Endothelial cell of umbilical vein (primary cell): ENCODE data around the gene CUTA. TPM values are rescaled to one million over a fixed set of nuclear protein-coding genes. Genes with fewer than 3 reads are reported as not detected.

Experiments
- BruUV-seq: library from RNA; stranded (reverse); fragments of 400-500 nt; replicated peaks from 2 replicates; lab custom pipeline; 2021; lab: Mats Ljungman, UMichigan
- CTCF ChIA-PET: fragments of 300-600, 350-600 bp; sonication (Branson Sonifier 250); formaldehyde crosslinking; loops from one replicate; lab custom pipeline; 2021; ENCODE audit warnings: antibody characterized with exemption, inconsistent platforms; lab: Charles Lee
- POLR2A ChIA-PET: fragments of 300-600, 350-600 bp; sonication (Branson Sonifier 250); formaldehyde crosslinking; loops from one replicate; lab custom pipeline; 2021; ENCODE audit warnings: antibody characterized with exemption, inconsistent platforms; lab: Charles Lee
- DNase-seq: peaks from one replicate; pipeline ENCODE4 v3.0.0-alpha.2; 2011; ENCODE audit warnings: low read depth, low spot score
- FAIRE-seq: peaks from 2 replicates; lab custom pipeline; 2011; peaks lifted over from hg19 to GRCh38; lab: Jason Lieb, UNC
- H2AFZ ChIP-seq: 2 replicates; pipeline ENCODE4 v1.6.0; 2012; ENCODE audit warnings: low read depth, low read length, control low read depth, inconsistent platforms
- H3K27ac ChIP-seq: 2 replicates; pipeline ENCODE4 v1.5.1; 2011; ENCODE audit warnings: low read depth, mild to moderate bottlenecking, control low read depth, low read length, moderate library complexity; ENCODE audit not compliant: insufficient read depth
- H3K27me3 ChIP-seq, 2 experiments: 2 replicates each; pipeline versions ENCODE4 v1.6.0 to v1.6.1; 2011; ENCODE audit warnings: low read length in 2 of 2, mixed read lengths in 1 of 2; ENCODE audit not compliant: control insufficient read depth in 2 of 2, insufficient read depth in 2 of 2
- H3K36me3 ChIP-seq, 2 experiments: 2 replicates in 1 of 2; 3 replicates in 1 of 2; pipeline ENCODE4 v1.5.1; 2011; ENCODE audit warnings: low read length in 2 of 2, mild to moderate bottlenecking in 1 of 2, moderate library complexity in 1 of 2; ENCODE audit not compliant: control insufficient read depth in 2 of 2, insufficient read depth in 2 of 2; ENCODE audit errors: extremely low read depth in 1 of 2
- H3K4me1 ChIP-seq: 3 replicates; pipeline ENCODE4 v1.5.1; 2011; ENCODE audit warnings: mild to moderate bottlenecking, low read length; ENCODE audit not compliant: control insufficient read depth, insufficient read depth; ENCODE audit errors: extremely low read depth
- H3K4me2 ChIP-seq: 2 replicates; pipeline ENCODE4 v1.6.1; 2011; ENCODE audit warnings: low read length, control low read depth, mixed read lengths; ENCODE audit not compliant: insufficient read depth
- H3K4me3 ChIP-seq, 3 experiments: fragments of 200-600 bp in 1 of 3; sonication (generic), shearing (Covaris generic) in 1 of 3; replicated peaks in 1 of 3; 2 replicates each; pipeline ENCODE4 v1.5.1; 2011 to 2016; ENCODE audit warnings: control low read depth in 3 of 3, low read length in 3 of 3, mild to moderate bottlenecking in 2 of 3, inconsistent platforms in 1 of 3, low read depth in 1 of 3, moderate library complexity in 1 of 3; ENCODE audit not compliant: insufficient read depth in 1 of 3
- H3K79me2 ChIP-seq: 2 replicates; pipeline ENCODE4 v1.6.0; 2012; ENCODE audit warnings: low read length, inconsistent platforms; ENCODE audit not compliant: control insufficient read depth, insufficient read depth
- H3K9ac ChIP-seq: replicated peaks from 2 replicates; pipeline ENCODE3; 2011; ENCODE audit warnings: low read length, control low read depth; ENCODE audit not compliant: insufficient read depth; ENCODE audit errors: extremely low read depth
- H3K9me1 ChIP-seq: replicated peaks from 3 replicates; pipeline ENCODE4 v1.6.0; 2011; ENCODE audit warnings: mild to moderate bottlenecking, low read length; ENCODE audit not compliant: control insufficient read depth, insufficient read depth; ENCODE audit errors: extremely low read depth
- H3K9me3 ChIP-seq: replicated peaks from 2 replicates; pipeline ENCODE4 v1.5.1; 2012; ENCODE audit warnings: low read length, inconsistent platforms; ENCODE audit not compliant: control insufficient read depth, insufficient read depth
- H4K20me1 ChIP-seq: replicated peaks from 2 replicates; pipeline ENCODE3; 2011; ENCODE audit warnings: mild to moderate bottlenecking, low read length; ENCODE audit not compliant: control insufficient read depth, insufficient read depth; ENCODE audit errors: extremely low read depth
- EZH2 ChIP-seq: IDR thresholded peaks from 2 replicates; pipeline ENCODE4 v1.6.1; 2012; ENCODE audit warnings: borderline replicate concordance, low read depth, mild to moderate bottlenecking, moderate library complexity, low read length, inconsistent platforms; ENCODE audit not compliant: severe bottlenecking
- FOS ChIP-seq: IDR thresholded peaks from 2 replicates; pipeline ENCODE4 v1.6.1; 2011; ENCODE audit warnings: mild to moderate bottlenecking, low read length, moderate library complexity, borderline replicate concordance; ENCODE audit not compliant: insufficient read depth
- GATA2 ChIP-seq: IDR thresholded peaks from 2 replicates; pipeline ENCODE4 v1.7.0; 2011; ENCODE audit warnings: low read depth, mild to moderate bottlenecking, moderate library complexity, mixed read lengths, low read length; ENCODE audit not compliant: insufficient read length, insufficient read depth
- JUN ChIP-seq: IDR thresholded peaks from 2 replicates; pipeline ENCODE4 v1.6.1; 2011; ENCODE audit warnings: borderline replicate concordance, low read depth; ENCODE audit not compliant: insufficient read length, insufficient read depth
- MYC ChIP-seq: IDR thresholded peaks from one replicate; pipeline ENCODE4 v1.6.1; 2011; ENCODE audit warnings: mild to moderate bottlenecking, low read depth, low read length
- POLR2A ChIP-seq: IDR thresholded peaks from 2 replicates; pipeline ENCODE4 v1.6.1; 2012; ENCODE audit warnings: low read depth, mild to moderate bottlenecking, control low read depth, low read length
- POLR2AphosphoS5 ChIP-seq: IDR thresholded peaks from 2 replicates; pipeline ENCODE4 v1.6.1; 2012; ENCODE audit warnings: low read depth, mild to moderate bottlenecking, control low read depth, low read length, moderate library complexity; ENCODE audit not compliant: insufficient read depth
- dilution Hi-C: fragments of 300-500 bp; cut with MboI; formaldehyde crosslinking; loops from one replicate; pipeline ENCODE4 v1.15.0; 2019; ENCODE audit warnings: low sequenced_read_pairs; ENCODE audit not compliant: extremely low pct_ligation_motif_present
- intact Hi-C: fragments of 100-400 bp; cut with micrococcal nuclease; formaldehyde crosslinking; loops from one replicate; pipeline ENCODE4 v1.10.0; 2022
- polyA plus RNA-seq, 4 experiments: library from polyadenylated mRNA; depleted of rRNA in 3 of 4; stranded (reverse) in 3 of 4; unstranded in 1 of 4; fragments of >200 nt; gene quantifications; 2 replicates each; pipeline versions ENCODE4 v1.2.1 to v1.2.3, GENCODE V29; 2011 to 2012; ENCODE audit warnings: missing spikeins in 1 of 4
- total RNA-seq: library from RNA; stranded (reverse); gene quantifications from 2 replicates; pipeline ENCODE4 v1.2.3, GENCODE V29; 2021
- TF ChIP-seq, protein P1 (sequence below): IDR thresholded peaks from 2 replicates; pipeline ENCODE4 v1.6.1; 2011; ENCODE audit not compliant: insufficient read depth, insufficient read length
- TF ChIP-seq, protein P2 (sequence below), 2 donors: IDR thresholded peaks; 1 replicate in 1 of 2; 2 replicates in 1 of 2; pipeline ENCODE4 v1.5.1; 2011; ENCODE audit warnings: low read length in 2 of 2, mild to moderate bottlenecking in 2 of 2, moderate library complexity in 2 of 2, control low read depth in 1 of 2, inconsistent platforms in 1 of 2, low read depth in 1 of 2; ENCODE audit not compliant: insufficient read depth in 1 of 2; ENCODE audit errors: extremely low read depth in 1 of 2

CUTA gene
- total and polyA plus RNA-seq, 2 donors (not counting 3 experiments of a cell fraction or from before 2014, with no cell fraction given), result 133 to 202 TPM

DNA sequence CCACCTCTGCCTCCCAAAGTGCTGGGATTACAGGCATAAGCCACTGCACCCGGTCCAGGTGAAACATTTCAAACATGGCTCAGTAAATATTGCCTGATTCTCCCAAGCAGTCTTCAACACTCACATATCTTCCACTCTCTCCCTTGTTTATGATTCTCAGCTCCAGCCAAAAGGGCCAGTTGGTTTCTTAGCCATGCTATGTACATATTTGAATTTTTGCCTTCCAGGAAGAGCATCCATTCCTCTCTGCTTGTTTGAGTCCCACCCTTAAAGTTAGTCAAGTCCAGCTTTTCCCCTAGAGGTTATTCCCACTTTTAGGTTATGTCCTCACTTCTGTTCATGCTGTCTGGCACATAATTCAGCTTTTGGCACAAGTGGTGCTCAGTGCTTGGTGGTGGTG lies 20.4 kb downstream of the CUTA start:
- intact Hi-C loops, result no loop called here

More for the DNA sequence above, 20.4 kb downstream of the CUTA start:
- H3K4me3 ChIP-seq, result no peak overlapping the region
- H3K27me3 ChIP-seq, result no peaks in the 10 kb centered on the region
- no peak overlapping the region for H3K27ac ChIP-seq
- ChIA-PET CTCF (interaction anchor here (0.7 kb wide), 1 partner anchor 13 kb away, joined by 4 read pairs; the partner anchor contains the start of gene PHF1), POLR2A (no interaction called here)
- dilution Hi-C loops, result no loop called here
- no peaks in the 10 kb centered on the region for H4K20me1 ChIP-seq
- no peak overlapping the region for H2AFZ ChIP-seq
- H3K36me3 ChIP-seq, result peaks cover 2 to 6% of the 10 kb centered on the region in 2 experiments
- BruUV-seq, result no TSS peak
- TF ChIP-seq POLR2A, result no peak
- no peak for TF ChIP-seq JUN
- TF ChIP-seq POLR2AphosphoS5, result no peak
- TF ChIP-seq EZH2, result no peak
- TF ChIP-seq, protein P1, sequence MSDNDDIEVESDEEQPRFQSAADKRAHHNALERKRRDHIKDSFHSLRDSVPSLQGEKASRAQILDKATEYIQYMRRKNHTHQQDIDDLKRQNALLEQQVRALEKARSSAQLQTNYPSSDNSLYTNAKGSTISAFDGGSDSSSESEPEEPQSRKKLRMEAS, result no peak
- no peak for TF ChIP-seq MYC
- TF ChIP-seq, protein P2, sequence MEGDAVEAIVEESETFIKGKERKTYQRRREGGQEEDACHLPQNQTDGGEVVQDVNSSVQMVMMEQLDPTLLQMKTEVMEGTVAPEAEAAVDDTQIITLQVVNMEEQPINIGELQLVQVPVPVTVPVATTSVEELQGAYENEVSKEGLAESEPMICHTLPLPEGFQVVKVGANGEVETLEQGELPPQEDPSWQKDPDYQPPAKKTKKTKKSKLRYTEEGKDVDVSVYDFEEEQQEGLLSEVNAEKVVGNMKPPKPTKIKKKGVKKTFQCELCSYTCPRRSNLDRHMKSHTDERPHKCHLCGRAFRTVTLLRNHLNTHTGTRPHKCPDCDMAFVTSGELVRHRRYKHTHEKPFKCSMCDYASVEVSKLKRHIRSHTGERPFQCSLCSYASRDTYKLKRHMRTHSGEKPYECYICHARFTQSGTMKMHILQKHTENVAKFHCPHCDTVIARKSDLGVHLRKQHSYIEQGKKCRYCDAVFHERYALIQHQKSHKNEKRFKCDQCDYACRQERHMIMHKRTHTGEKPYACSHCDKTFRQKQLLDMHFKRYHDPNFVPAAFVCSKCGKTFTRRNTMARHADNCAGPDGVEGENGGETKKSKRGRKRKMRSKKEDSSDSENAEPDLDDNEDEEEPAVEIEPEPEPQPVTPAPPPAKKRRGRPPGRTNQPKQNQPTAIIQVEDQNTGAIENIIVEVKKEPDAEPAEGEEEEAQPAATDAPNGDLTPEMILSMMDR (IDR thresholded peaks at IDR 0.05; ENCODE audit: extremely low read depth in 1 of 2, insufficient read depth in 1 of 2, low read depth in 1 of 2, low read length in 2 of 2), result no peak
- TF ChIP-seq GATA2, result no peak
- no peak for TF ChIP-seq FOS
- H3K9me1 ChIP-seq, result no peaks in the 10 kb centered on the region
- no peak overlapping the region for H3K4me2 ChIP-seq
- FAIRE-seq (no peak), DNase-seq (no peak)
- no peak overlapping the region for H3K9ac ChIP-seq
- no peaks in the 10 kb centered on the region for H3K9me3 ChIP-seq
- peaks cover 65% of the 10 kb centered on the region for H3K79me2 ChIP-seq
- H3K4me1 ChIP-seq, result peaks cover 21% of the 10 kb centered on the region
